HepG2 (cell line): Measurements from ENCODE around the gene MIB2. TPM values are rescaled to one million over a fixed set of nuclear protein-coding genes. Genes with fewer than 3 reads are reported as not detected.

Experiments used
- BRD4 ChIP-seq: sonication (generic); formaldehyde crosslinking; IDR thresholded peaks from 2 replicates; pipeline ENCODE4 v1.4.0; 2020; ENCODE audit warnings: missing genetic modification reagents
- GTF3A ChIP-seq: sonication (generic); formaldehyde crosslinking; conservative IDR thresholded peaks from 2 replicates; pipeline ENCODE4 v1.4.0; 2020; ENCODE audit warnings: mild to moderate bottlenecking, missing genetic modification reagents
- KDM4B ChIP-seq: sonication (generic); formaldehyde crosslinking; IDR thresholded peaks from 2 replicates; pipeline ENCODE4 v1.4.0; 2020; ENCODE audit warnings: missing genetic modification reagents
- KMT2A ChIP-seq: sonication (generic); formaldehyde crosslinking; IDR thresholded peaks from 2 replicates; pipeline ENCODE4 v1.4.0; 2020; ENCODE audit warnings: missing genetic modification reagents
- NAIF1 ChIP-seq: sonication (generic); formaldehyde crosslinking; IDR thresholded peaks from 2 replicates; pipeline ENCODE4 v1.5.0; 2020; ENCODE audit warnings: mild to moderate bottlenecking, missing genetic modification reagents, borderline replicate concordance
- SIX1 ChIP-seq: sonication (generic); formaldehyde crosslinking; IDR thresholded peaks from 2 replicates; pipeline ENCODE4 v1.4.0; 2020; ENCODE audit warnings: missing genetic modification reagents, borderline replicate concordance
- SYNCRIP ChIP-seq: fragments of 200-400 bp; formaldehyde crosslinking; IDR thresholded peaks from 2 replicates; pipeline ENCODE4 v1.6.1; 2018; ENCODE audit warnings: mild to moderate bottlenecking, low read depth, low read length; ENCODE audit not compliant: insufficient read depth
- TCF12 ChIP-seq, 2 experiments: fragments of 450-650 bp in 1 of 2; sonication (generic) in 1 of 2; formaldehyde crosslinking in 1 of 2; IDR thresholded peaks; 2 replicates each; pipeline versions ENCODE4 v1.6.1 to v1.8.0; 2017 to 2022; ENCODE audit warnings: antibody characterized with exemption in 1 of 2, mild to moderate bottlenecking in 1 of 2, missing genetic modification reagents in 1 of 2, moderate library complexity in 1 of 2
- ZKSCAN8 ChIP-seq: IDR thresholded peaks from 2 replicates; pipeline ENCODE4 v1.6.1; 2016; ENCODE audit warnings: borderline replicate concordance, missing genetic modification reagents, missing compliant biosample characterization
- ZNF749 ChIP-seq: sonication (generic); formaldehyde crosslinking; IDR thresholded peaks from 2 replicates; pipeline ENCODE4 v1.8.0; 2022; ENCODE audit warnings: mild to moderate bottlenecking, missing genetic modification reagents, moderate library complexity, borderline replicate concordance
- ZNF777 ChIP-seq: sonication (generic); formaldehyde crosslinking; IDR thresholded peaks from 2 replicates; pipeline ENCODE4 v1.4.0; 2020; ENCODE audit warnings: missing genetic modification reagents
- ZSCAN9 ChIP-seq: IDR thresholded peaks from 2 replicates; pipeline ENCODE4 v1.6.1; 2016; ENCODE audit warnings: borderline replicate concordance
- polyA plus RNA-seq, 8 experiments: library from polyadenylated mRNA; depleted of rRNA in 3 of 8; stranded (reverse) in 7 of 8; unstranded in 1 of 8; fragments of >200 nt; fragmentation: Illumina TruSeq in 4 of 8; extraction: Trizol in 4 of 8; gene quantifications; 2 replicates each; pipeline versions ENCODE4 v1.2.1 to v1.2.3, GENCODE V29; 2011 to 2016; ENCODE audit warnings: low read depth in 4 of 8, missing spikeins in 1 of 8, mixed read lengths in 1 of 8; ENCODE audit not compliant: insufficient read depth in 1 of 8
- total RNA-seq, 5 experiments: library from RNA; depleted of rRNA; stranded (reverse); fragments of >200 nt; fragmentation: Illumina TruSeq; extraction: Trizol; gene quantifications; 2 replicates each; pipeline ENCODE4 v1.2.3, GENCODE V29; 2016; ENCODE audit warnings: low read depth in 1 of 5
- TF ChIP-seq, protein P1 (sequence below): sonication (generic); formaldehyde crosslinking; conservative IDR thresholded peaks from 2 replicates; pipeline ENCODE4 v1.4.0; 2020; ENCODE audit warnings: mild to moderate bottlenecking, missing genetic modification reagents, moderate library complexity
- TF ChIP-seq, protein P2 (sequence below): sonication (generic); formaldehyde crosslinking; IDR thresholded peaks from one replicate; pipeline ENCODE4 v1.5.1; 2020; ENCODE audit warnings: mild to moderate bottlenecking, missing genetic modification reagents; ENCODE audit errors: not compliant biosample characterization
- TF ChIP-seq, protein P3 (sequence below): sonication (generic); formaldehyde crosslinking; conservative IDR thresholded peaks from 2 replicates; pipeline ENCODE4 v1.5.0; 2020; ENCODE audit warnings: missing genetic modification reagents

The MIB2 gene
- total and polyA plus RNA-seq, 2 of the 13 experiments (the other 11 are each of a cell fraction or from before 2014, with no cell fraction given) = 19.9 to 30.4 TPM

DNA sequence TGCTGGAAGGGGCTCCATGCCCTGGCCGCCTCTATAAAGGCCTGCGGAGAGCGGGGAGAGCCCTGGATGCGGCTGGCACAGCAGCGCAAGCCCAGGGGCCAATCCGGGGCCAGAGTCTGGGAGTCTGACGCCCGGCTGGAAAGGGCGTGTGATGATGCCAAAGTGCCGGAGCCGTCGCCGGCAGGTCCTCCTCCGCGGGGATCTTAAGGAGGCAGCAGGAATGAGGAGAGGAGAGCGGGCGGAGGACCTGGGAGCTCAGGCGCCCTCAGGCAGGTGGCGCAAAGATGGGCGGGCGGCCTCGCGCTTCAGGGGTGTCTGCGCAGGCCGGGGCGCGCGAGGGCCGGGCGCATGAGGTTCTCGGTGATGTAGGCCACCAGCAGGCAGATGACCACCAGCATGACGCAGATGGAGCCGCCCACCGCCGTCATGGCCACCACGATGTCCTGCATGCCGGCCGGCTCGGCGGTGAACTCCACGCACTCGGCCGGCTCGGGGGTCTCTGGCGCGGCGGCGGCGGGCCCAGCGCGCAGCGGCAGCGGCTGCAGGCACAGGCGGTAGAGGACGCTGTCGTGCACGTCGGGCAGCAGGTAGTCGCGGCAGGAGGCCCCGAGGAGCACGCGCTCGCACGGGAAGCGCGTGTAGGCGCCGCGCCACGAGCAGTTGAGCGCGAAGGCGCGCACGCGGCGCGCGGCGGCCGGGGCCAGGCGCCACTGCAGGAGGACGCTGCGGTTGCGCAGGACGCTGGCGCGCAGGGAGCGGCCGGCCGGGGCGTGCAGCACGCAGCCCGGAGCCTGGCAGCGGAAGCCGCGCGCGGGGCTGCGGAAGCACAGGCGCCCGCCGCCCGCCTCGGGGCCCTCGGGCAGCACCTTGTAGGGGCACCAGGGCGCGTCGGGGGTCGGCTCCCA, 16.0 kb upstream of the MIB2 start (continued):
- TF ChIP-seq, protein P1, sequence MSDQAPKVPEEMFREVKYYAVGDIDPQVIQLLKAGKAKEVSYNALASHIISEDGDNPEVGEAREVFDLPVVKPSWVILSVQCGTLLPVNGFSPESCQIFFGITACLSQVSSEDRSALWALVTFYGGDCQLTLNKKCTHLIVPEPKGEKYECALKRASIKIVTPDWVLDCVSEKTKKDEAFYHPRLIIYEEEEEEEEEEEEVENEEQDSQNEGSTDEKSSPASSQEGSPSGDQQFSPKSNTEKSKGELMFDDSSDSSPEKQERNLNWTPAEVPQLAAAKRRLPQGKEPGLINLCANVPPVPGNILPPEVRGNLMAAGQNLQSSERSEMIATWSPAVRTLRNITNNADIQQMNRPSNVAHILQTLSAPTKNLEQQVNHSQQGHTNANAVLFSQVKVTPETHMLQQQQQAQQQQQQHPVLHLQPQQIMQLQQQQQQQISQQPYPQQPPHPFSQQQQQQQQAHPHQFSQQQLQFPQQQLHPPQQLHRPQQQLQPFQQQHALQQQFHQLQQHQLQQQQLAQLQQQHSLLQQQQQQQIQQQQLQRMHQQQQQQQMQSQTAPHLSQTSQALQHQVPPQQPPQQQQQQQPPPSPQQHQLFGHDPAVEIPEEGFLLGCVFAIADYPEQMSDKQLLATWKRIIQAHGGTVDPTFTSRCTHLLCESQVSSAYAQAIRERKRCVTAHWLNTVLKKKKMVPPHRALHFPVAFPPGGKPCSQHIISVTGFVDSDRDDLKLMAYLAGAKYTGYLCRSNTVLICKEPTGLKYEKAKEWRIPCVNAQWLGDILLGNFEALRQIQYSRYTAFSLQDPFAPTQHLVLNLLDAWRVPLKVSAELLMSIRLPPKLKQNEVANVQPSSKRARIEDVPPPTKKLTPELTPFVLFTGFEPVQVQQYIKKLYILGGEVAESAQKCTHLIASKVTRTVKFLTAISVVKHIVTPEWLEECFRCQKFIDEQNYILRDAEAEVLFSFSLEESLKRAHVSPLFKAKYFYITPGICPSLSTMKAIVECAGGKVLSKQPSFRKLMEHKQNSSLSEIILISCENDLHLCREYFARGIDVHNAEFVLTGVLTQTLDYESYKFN = no peak
- no peak for TF ChIP-seq SIX1 (CRISPR knock-in tag)
- TF ChIP-seq BRD4 (CRISPR knock-in tag) = no peak
- no peak for TF ChIP-seq KMT2A (CRISPR knock-in tag)
- TF ChIP-seq, protein P2, sequence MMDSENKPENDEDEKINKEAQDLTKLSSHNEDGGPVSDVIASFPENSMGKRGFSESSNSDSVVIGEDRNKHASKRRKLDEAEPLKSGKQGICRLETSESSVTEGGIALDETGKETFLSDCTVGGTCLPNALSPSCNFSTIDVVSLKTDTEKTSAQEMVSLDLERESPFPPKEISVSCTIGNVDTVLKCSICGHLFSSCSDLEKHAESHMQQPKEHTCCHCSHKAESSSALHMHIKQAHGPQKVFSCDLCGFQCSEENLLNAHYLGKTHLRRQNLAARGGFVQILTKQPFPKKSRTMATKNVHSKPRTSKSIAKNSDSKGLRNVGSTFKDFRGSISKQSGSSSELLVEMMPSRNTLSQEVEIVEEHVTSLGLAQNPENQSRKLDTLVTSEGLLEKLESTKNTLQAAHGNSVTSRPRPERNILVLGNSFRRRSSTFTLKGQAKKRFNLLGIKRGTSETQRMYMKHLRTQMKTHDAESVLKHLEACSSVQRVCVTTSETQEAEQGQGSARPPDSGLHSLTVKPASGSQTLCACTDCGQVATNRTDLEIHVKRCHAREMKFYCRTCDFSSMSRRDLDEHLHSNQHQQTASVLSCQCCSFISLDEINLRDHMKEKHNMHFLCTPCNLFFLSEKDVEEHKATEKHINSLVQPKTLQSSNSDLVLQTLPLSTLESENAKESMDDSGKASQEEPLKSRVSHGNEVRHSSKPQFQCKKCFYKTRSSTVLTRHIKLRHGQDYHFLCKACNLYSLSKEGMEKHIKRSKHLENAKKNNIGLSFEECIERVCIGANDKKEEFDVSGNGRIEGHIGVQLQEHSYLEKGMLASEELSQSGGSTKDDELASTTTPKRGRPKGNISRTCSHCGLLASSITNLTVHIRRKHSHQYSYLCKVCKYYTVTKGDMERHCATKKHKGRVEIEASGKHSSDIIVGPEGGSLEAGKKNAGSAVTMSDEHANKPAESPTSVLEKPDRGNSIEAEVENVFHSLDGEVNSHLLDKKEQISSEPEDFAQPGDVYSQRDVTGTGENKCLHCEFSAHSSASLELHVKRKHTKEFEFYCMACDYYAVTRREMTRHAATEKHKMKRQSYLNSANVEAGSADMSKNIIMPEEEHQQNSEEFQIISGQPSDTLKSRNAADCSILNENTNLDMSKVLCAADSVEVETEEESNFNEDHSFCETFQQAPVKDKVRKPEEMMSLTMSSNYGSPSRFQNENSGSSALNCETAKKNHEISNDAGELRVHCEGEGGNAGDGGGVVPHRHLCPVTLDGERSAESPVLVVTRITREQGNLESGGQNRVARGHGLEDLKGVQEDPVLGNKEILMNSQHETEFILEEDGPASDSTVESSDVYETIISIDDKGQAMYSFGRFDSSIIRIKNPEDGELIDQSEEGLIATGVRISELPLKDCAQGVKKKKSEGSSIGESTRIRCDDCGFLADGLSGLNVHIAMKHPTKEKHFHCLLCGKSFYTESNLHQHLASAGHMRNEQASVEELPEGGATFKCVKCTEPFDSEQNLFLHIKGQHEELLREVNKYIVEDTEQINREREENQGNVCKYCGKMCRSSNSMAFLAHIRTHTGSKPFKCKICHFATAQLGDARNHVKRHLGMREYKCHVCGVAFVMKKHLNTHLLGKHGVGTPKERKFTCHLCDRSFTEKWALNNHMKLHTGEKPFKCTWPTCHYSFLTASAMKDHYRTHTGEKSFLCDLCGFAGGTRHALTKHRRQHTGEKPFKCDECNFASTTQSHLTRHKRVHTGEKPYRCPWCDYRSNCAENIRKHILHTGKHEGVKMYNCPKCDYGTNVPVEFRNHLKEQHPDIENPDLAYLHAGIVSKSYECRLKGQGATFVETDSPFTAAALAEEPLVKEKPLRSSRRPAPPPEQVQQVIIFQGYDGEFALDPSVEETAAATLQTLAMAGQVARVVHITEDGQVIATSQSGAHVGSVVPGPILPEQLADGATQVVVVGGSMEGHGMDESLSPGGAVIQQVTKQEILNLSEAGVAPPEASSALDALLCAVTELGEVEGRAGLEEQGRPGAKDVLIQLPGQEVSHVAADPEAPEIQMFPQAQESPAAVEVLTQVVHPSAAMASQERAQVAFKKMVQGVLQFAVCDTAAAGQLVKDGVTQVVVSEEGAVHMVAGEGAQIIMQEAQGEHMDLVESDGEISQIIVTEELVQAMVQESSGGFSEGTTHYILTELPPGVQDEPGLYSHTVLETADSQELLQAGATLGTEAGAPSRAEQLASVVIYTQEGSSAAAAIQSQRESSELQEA (CRISPR knock-in tag) = no peak
- TF ChIP-seq ZNF777 (CRISPR knock-in tag) = peak; percentile 87
- TF ChIP-seq SYNCRIP = no peak
- TF ChIP-seq, protein P3, sequence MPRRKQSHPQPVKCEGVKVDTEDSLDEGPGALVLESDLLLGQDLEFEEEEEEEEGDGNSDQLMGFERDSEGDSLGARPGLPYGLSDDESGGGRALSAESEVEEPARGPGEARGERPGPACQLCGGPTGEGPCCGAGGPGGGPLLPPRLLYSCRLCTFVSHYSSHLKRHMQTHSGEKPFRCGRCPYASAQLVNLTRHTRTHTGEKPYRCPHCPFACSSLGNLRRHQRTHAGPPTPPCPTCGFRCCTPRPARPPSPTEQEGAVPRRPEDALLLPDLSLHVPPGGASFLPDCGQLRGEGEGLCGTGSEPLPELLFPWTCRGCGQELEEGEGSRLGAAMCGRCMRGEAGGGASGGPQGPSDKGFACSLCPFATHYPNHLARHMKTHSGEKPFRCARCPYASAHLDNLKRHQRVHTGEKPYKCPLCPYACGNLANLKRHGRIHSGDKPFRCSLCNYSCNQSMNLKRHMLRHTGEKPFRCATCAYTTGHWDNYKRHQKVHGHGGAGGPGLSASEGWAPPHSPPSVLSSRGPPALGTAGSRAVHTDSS (CRISPR knock-in tag) = no peak
- no peak for TF ChIP-seq GTF3A (CRISPR knock-in tag)
- TF ChIP-seq NAIF1 (CRISPR knock-in tag) = no peak
- no peak for TF ChIP-seq ZSCAN9
- no peak for TF ChIP-seq KDM4B
- TF ChIP-seq ZKSCAN8 (CRISPR knock-in tag) = no peak
- no peak for TF ChIP-seq TCF12 (IDR thresholded peaks at IDR 0.05)
- no peak for TF ChIP-seq TCF12 (CRISPR knock-in tag; IDR thresholded peaks at IDR 0.05)
- TF ChIP-seq ZNF749 (CRISPR knock-in tag) = no peak
